Kidney glomerular epithelial cell (primary cell): ENCODE data around the gene DYNC1LI1.

ENCODE experiments used
- DNase-seq: peaks from one replicate; lab custom pipeline; 2025; lab: John Stamatoyannopoulos, UW

The DYNC1LI1 gene

GRCh38 chr3:32492684-32493436 lies 77.8 kb downstream of the DYNC1LI1 start:
- DNase-seq, result no peak

DNA sequence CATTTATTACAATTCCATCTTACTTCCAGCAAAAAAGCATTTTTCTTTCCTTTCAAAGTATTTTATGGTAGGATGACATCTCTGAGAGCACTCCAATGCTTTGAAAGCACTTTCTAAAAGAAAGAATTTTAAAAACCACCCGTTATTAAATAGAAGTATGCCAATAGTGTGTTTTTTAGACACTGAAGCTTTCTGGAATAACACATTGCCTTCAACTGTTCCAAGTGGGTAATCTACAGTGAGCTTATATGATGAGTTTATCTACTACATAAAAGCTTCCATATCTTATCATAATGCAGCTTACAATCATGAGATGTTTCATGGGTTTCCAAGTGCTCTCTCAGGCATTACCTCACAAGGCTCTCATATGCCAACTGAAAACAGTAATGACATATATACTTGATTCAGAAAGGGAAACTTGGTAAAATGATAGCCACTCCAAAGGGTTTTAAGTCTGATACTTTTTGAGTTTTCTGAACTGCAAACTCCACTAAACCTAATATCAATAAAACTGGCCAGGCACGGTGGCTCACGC lies 82.1 kb downstream of the DYNC1LI1 start:
- no peak for DNase-seq

DNA sequence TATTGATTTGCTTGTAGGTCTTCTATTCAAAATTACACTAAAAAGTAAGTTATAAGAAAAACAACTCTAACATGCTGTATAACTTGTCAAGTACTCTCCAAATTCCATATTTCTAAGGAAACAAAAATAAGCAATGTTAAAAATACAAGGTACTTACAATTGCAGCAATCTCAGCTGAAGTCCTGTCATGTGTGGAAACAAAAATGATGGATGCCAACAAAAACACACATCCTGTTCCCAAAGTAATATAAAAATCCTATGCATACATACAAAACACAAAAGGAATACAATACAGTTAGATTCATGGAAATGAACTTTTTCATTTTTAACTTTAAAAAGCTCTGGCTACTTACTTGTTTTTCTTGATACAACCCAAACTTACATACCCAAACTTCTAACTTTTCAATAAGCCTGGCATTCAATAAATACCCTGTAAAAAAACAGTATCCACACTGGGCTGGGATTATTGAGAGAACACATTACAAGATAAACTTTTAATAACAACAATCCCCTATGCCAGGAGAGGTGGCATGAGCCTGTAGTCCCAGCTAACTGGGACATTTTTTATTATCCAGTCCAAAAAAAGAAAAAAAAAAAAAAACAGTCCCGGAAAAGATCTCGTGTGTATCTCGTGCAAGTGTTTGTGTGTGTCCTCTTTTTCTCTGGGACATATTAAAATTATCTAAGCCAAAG lies 82.7 kb downstream of the DYNC1LI1 start:
- no peak for DNase-seq

- DNase-seq, result no peak
These were observed 86.2 kb downstream of the DYNC1LI1 start for GRCh38 chr3:32484436-32484835.

- DNase-seq, result no peak
These were observed 86.9 kb downstream of the DYNC1LI1 start for GRCh38 chr3:32483772-32484171.

- DNase-seq, result no peak
These were observed 88.0 kb downstream of the DYNC1LI1 start for GRCh38 chr3:32482693-32483092.

DNA sequence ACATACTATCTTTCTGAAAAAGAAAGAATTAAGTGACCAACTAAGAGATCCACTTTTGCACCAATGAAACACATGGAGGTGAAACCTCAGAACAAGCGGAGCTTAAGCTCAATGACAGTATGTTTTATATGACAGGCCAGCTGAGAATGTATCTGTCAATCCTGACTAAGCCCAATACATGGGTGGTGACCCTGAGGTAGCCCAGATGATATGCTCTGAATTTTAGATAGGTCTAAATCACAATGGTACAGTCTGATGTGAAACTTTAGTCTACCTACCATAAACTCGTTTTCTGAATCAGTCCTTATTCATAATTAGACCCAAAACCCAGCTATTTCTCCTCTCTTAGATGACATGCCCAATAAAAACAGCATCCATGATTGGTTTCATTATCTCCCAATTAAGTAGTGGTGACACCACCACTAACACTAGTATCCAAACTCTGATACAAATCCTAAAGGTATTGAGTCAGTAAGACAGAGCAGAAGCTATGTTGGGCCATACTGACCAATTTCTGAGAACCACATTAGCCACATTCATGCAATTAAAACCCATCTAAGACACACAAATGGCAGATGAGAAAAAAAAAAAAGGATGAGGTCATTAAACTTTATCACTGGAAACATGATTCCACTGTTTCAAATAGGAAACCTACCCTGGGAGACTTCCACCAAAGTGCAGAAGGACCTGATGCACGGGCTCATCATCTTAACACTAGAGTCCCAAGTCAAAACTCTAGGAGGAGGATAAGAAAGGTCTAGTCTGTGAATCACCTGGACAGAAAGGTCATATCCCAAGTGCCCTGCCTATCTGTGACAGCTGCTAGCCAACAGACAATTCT lies 88.6 kb downstream of the DYNC1LI1 start:
- no peak for DNase-seq

- no peak for DNase-seq
These were observed 90.1 kb downstream of the DYNC1LI1 start for GRCh38 chr3:32480604-32481003.
